ENCODE results near the gene OR51E2. TPM values are rescaled to one million over a fixed set of nuclear protein-coding genes. Genes with fewer than 3 reads are reported as not detected.

The OR51E2 gene
- total RNA-seq, 1 donor = 0.10 TPM

DNA sequence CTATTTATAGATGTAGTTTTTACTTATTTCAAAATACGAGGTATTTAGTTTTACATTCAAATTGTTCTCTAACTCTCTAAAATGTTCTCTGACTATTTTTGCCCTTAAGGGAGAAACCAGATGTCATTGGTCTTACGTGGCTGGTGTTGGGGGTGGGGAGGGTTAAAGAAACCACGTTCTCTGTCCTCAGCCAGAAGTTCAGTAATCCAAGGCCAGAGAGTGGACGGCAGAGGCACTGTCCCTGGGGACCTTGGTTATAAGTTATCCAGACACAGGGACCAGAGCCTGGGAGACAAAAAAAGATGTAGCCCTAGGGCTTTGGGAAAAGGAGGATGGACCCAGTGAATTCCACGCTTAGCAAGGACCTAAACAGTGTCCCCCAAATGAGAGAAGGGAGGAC lies 54.6 kb downstream of the OR51E2 start:
- H3K27me3 ChIP-seq (ENCODE audit: insufficient read depth, low read length) = no peaks in the 10 kb centered on the region
- H3K9me3 ChIP-seq (ENCODE audit: low read depth, low read length) = no peaks in the 10 kb centered on the region
- H3K4me3 ChIP-seq (ENCODE audit: low read length) = no peak overlapping the region
- H3K4me1 ChIP-seq (ENCODE audit: insufficient read depth, low read length) = no peaks in the 10 kb centered on the region

GRCh38 chr11:4642043-4642442 lies 55.6 kb downstream of the OR51E2 start:
- no peaks in the 10 kb centered on the region for H3K27me3 ChIP-seq (ENCODE audit: insufficient read depth, low read length)
- H3K4me1 ChIP-seq (ENCODE audit: insufficient read depth, low read length) = no peaks in the 10 kb centered on the region
- no peaks in the 10 kb centered on the region for H3K9me3 ChIP-seq (ENCODE audit: low read depth, low read length)
- H3K4me3 ChIP-seq (ENCODE audit: low read length) = no peak overlapping the region

DNA sequence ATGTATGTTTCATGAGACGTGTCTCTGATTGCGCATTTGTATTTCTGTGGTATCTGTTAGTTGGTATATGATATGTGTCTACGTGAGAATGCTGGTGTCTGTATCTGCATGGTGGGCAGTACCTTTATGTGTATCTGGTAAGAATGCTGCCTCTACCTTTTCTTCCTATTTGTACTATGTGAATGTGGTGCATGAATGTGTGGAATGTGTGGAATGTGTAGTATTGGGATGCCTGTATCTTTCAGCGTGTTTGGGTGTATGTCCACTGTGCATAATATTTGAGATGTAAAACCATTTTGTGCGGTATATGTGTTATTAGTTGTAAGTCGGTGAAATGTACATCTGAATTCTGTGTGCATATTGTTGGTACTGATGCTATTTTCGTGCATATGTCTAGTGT lies 56.2 kb downstream of the OR51E2 start:
- Histone ChIP-seq H3K4me3 (ENCODE audit: low read length) (no peak overlapping the region), H3K27me3 (ENCODE audit: insufficient read depth, low read length) (no peaks in the 10 kb centered on the region), H3K4me1 (ENCODE audit: insufficient read depth, low read length) (no peaks in the 10 kb centered on the region), H3K9me3 (ENCODE audit: low read depth, low read length) (no peaks in the 10 kb centered on the region)

DNA sequence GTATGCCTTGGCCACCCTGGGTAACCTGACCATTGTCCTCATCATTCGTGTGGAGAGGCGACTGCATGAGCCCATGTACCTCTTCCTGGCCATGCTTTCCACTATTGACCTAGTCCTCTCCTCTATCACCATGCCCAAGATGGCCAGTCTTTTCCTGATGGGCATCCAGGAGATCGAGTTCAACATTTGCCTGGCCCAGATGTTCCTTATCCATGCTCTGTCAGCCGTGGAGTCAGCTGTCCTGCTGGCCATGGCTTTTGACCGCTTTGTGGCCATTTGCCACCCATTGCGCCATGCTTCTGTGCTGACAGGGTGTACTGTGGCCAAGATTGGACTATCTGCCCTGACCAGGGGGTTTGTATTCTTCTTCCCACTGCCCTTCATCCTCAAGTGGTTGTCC lies 57.7 kb downstream of the OR51E2 start:
- H3K4me1 ChIP-seq (ENCODE audit: insufficient read depth, low read length) = no peaks in the 10 kb centered on the region
- H3K9me3 ChIP-seq (ENCODE audit: low read depth, low read length) = no peaks in the 10 kb centered on the region
- no peaks in the 10 kb centered on the region for H3K27me3 ChIP-seq (ENCODE audit: insufficient read depth, low read length)
- no peak overlapping the region for H3K4me3 ChIP-seq (ENCODE audit: low read length)

GRCh38 chr11:4637662-4638047 lies 60.0 kb downstream of the OR51E2 start:
- H3K27me3 ChIP-seq (ENCODE audit: insufficient read depth, low read length) = peaks cover 3% of the 10 kb centered on the region
- H3K4me1 ChIP-seq (ENCODE audit: insufficient read depth, low read length) = no peaks in the 10 kb centered on the region
- H3K4me3 ChIP-seq (ENCODE audit: low read length) = no peak overlapping the region
- H3K9me3 ChIP-seq (ENCODE audit: low read depth, low read length) = no peaks in the 10 kb centered on the region

- no peaks in the 10 kb centered on the region for H3K4me1 ChIP-seq (ENCODE audit: insufficient read depth, low read length)
- H3K4me3 ChIP-seq (ENCODE audit: low read length) = no peak within 1 kb of the TSS
- H3K9me3 ChIP-seq (ENCODE audit: low read depth, low read length) = no peaks in the 10 kb centered on the region
- peaks cover 3% of the 10 kb centered on the region for H3K27me3 ChIP-seq (ENCODE audit: insufficient read depth, low read length)
Measured at GRCh38 chr11:4636962-4637661, 60.5 kb downstream of the OR51E2 start, which contains the start of gene OR51D1. OR51D1 (plus strand) TSS chr11:4637477; CDS start chr11:4639791, 2,314 bp downstream.

DNA sequence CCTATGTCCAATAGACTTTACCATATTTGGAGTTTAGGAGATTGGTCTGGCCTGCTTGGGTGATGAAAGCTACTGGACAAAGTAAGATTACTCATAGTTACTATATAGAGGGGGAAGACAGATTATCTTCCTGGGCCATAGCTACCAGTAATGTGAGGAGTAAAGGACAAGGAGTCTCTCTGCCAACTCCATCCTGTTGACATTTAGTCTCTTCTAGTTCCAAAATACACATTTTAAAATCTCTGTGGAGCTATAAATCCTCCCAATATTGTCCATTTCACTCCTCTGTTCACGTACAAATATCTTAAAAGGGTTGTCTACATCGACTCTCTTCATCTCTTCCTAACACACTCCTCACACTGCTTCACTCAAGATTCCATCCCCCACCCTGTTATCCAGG lies 61.5 kb downstream of the OR51E2 start:
- Histone ChIP-seq H3K9me3 (ENCODE audit: low read depth, low read length) (no peaks in the 10 kb centered on the region), H3K4me3 (ENCODE audit: low read length) (no peak overlapping the region), H3K4me1 (ENCODE audit: insufficient read depth, low read length) (no peaks in the 10 kb centered on the region), H3K27me3 (ENCODE audit: insufficient read depth, low read length) (peaks cover 3% of the 10 kb centered on the region)

Other genes starting within 250 kb of the OR51E2 start
- 0.31 TPM for gene OR52K2, start 248.6 kb downstream of the OR51E2 start, total RNA-seq
- gene OR52K1, start 215.2 kb downstream of the OR51E2 start, total RNA-seq = 0.10 TPM
- gene OR52M1, start 152.7 kb downstream of the OR51E2 start, total RNA-seq = not detected
- gene OR52I2, start 116.1 kb downstream of the OR51E2 start, total RNA-seq = not detected
- gene OR52I1, start 103.8 kb downstream of the OR51E2 start, total RNA-seq = not detected
- gene TRIM68, start 89.6 kb downstream of the OR51E2 start, total RNA-seq = 7.3 TPM
- 0.10 TPM for gene OR51D1, start 60.4 kb downstream of the OR51E2 start, total RNA-seq
- gene OR51E1, start 53.9 kb downstream of the OR51E2 start, total RNA-seq = not detected
- not detected for gene MMP26, start 6.9 kb upstream of the OR51E2 start, total RNA-seq
- not detected for gene OR51F1, start 72.1 kb upstream of the OR51E2 start, total RNA-seq
- not detected for gene OR52R1, start 106.5 kb upstream of the OR51E2 start, total RNA-seq
- not detected for gene OR51F2, start 123.5 kb upstream of the OR51E2 start, total RNA-seq
- gene OR51S1, start 151.4 kb upstream of the OR51E2 start, total RNA-seq = not detected
- gene OR51T1, start 184.0 kb upstream of the OR51E2 start, total RNA-seq = not detected
- gene OR51A7, start 205.9 kb upstream of the OR51E2 start, total RNA-seq = not detected
- gene OR51G2, start 221.5 kb upstream of the OR51E2 start, total RNA-seq = not detected
- not detected for gene OR51G1, start 226.5 kb upstream of the OR51E2 start, total RNA-seq
- gene OR51A4, start 249.8 kb upstream of the OR51E2 start, total RNA-seq = not detected

Data from mononuclear cell (primary cell).